GM23338 (cell line): ENCODE data around the gene DMRTB1. TPM values are rescaled to one million over a fixed set of nuclear protein-coding genes. Genes with fewer than 3 reads are reported as not detected.

Experiments used
- ATAC-seq: fragments of 200-7000 bp; cut with Tn5 transposase; 3 replicates; pipeline ENCODE4 v1.9.1; 2020
- DNase-seq: peaks from one replicate; pipeline ENCODE4 v3.0.0-alpha.2; 2015; ENCODE audit warnings: low spot score
- H2AFZ ChIP-seq: fragments of 200-600 bp; sonication (generic); 2 replicates; pipeline ENCODE4 v1.8.0; 2016; ENCODE audit warnings: antibody characterized with exemption, mild to moderate bottlenecking, moderate library complexity
- H3F3A ChIP-seq: fragments of 200-600 bp; sonication (generic); replicated peaks from 2 replicates; pipeline ENCODE4 v1.8.0; 2017; ENCODE audit warnings: antibody characterized with exemption, mixed run types, low read depth
- H3K27ac ChIP-seq: fragments of 200-600 bp; sonication (generic); 2 replicates; pipeline ENCODE4 v1.6.1; 2016; ENCODE audit warnings: low read depth
- H3K27me3 ChIP-seq: fragments of 200-600 bp; sonication (generic); 2 replicates; pipeline ENCODE4 v1.8.0; 2016; ENCODE audit warnings: mild to moderate bottlenecking, mixed run types, moderate library complexity; ENCODE audit not compliant: insufficient read depth
- H3K36me3 ChIP-seq: fragments of 200-600 bp; sonication (generic); 2 replicates; pipeline ENCODE4 v1.8.0; 2016; ENCODE audit warnings: mild to moderate bottlenecking; ENCODE audit not compliant: insufficient read depth
- H3K4me1 ChIP-seq: fragments of 200-600 bp; sonication (generic); 2 replicates; pipeline ENCODE4 v1.8.0; 2016; ENCODE audit warnings: mild to moderate bottlenecking, moderate library complexity; ENCODE audit not compliant: insufficient read depth
- H3K4me2 ChIP-seq: fragments of 200-600 bp; sonication (generic); 2 replicates; pipeline ENCODE4 v1.7.1; 2017; ENCODE audit warnings: mixed run types
- H3K4me3 ChIP-seq: fragments of 200-600 bp; sonication (generic); 2 replicates; pipeline ENCODE4 v1.6.1; 2016; ENCODE audit warnings: mixed run types
- H3K79me2 ChIP-seq: fragments of 200-600 bp; sonication (generic); replicated peaks from 2 replicates; pipeline ENCODE4 v1.8.0; 2017; ENCODE audit warnings: mild to moderate bottlenecking; ENCODE audit not compliant: insufficient read depth
- H3K9me2 ChIP-seq: fragments of 200-600 bp; sonication (generic); 2 replicates; pipeline ENCODE4 v1.8.0; 2017; ENCODE audit not compliant: insufficient read depth
- H4K20me1 ChIP-seq: fragments of 200-600 bp; sonication (generic); replicated peaks from 2 replicates; pipeline ENCODE4 v1.8.0; 2017; ENCODE audit warnings: mild to moderate bottlenecking; ENCODE audit not compliant: insufficient read depth
- H3K27ac Mint-ChIP-seq: 2 replicates; pipeline ENCODE4 v1.8.0; 2020; ENCODE audit warnings: inconsistent platforms, mild to moderate bottlenecking, moderate library complexity, mixed read lengths
- H3K27me3 Mint-ChIP-seq: 3 replicates; pipeline ENCODE4 v1.8.0; 2022; ENCODE audit warnings: low read depth, mild to moderate bottlenecking, moderate library complexity, mixed read lengths, inconsistent platforms; ENCODE audit not compliant: insufficient read depth, poor library complexity
- H3K36me3 Mint-ChIP-seq: 3 replicates; pipeline ENCODE4 v1.8.0; 2021; ENCODE audit warnings: low read depth, mild to moderate bottlenecking, inconsistent platforms, moderate library complexity, mixed read lengths
- H3K4me1 Mint-ChIP-seq: 3 replicates; pipeline ENCODE4 v1.8.0; 2020; ENCODE audit warnings: mild to moderate bottlenecking, inconsistent platforms, mixed read lengths
- H3K4me3 Mint-ChIP-seq: 3 replicates; pipeline ENCODE4 v1.8.0; 2021; ENCODE audit warnings: moderate library complexity, mild to moderate bottlenecking, inconsistent platforms, mixed read lengths
- H3K9me3 Mint-ChIP-seq: 3 replicates; pipeline ENCODE4 v1.8.0; 2020; ENCODE audit warnings: moderate library complexity, mild to moderate bottlenecking, inconsistent platforms, mixed read lengths
- CREB1 ChIP-seq: fragments of 250-450 bp; sonication (Bioruptor Pico); IDR thresholded peaks from 2 replicates; pipeline ENCODE4 v1.5.0; 2020; ENCODE audit warnings: low read depth, mild to moderate bottlenecking, moderate library complexity
- CTCF ChIP-seq, 2 experiments: fragments of 200-600 bp in 1 of 2; sonication (generic) in 1 of 2; conservative IDR thresholded peaks; 2 replicates each; pipeline versions ENCODE4 v1.5.1 to v1.6.1; 2016 to 2017; ENCODE audit warnings: antibody characterized with exemption in 2 of 2, low read depth in 2 of 2, mild to moderate bottlenecking in 2 of 2, moderate library complexity in 1 of 2
- EZH2 ChIP-seq: fragments of 200-600 bp; sonication (generic); IDR thresholded peaks from one replicate; pipeline ENCODE4 v1.8.0; 2017; ENCODE audit warnings: antibody characterized with exemption, mild to moderate bottlenecking, low read depth; ENCODE audit not compliant: unreplicated experiment
- EZH2phosphoT487 ChIP-seq: fragments of 200-600 bp; sonication (generic); IDR thresholded peaks from one replicate; pipeline ENCODE4 v1.8.1; 2018; ENCODE audit warnings: antibody characterized with exemption; ENCODE audit not compliant: unreplicated experiment
- JUNB ChIP-seq: IDR thresholded peaks from one replicate; pipeline ENCODE4 v1.6.1; 2016; ENCODE audit warnings: antibody characterized with exemption; ENCODE audit not compliant: unreplicated experiment
- NANOG ChIP-seq: IDR thresholded peaks from 2 replicates; pipeline ENCODE4 v1.6.1; 2016; ENCODE audit warnings: antibody characterized with exemption, borderline replicate concordance
- POLR2AphosphoS5 ChIP-seq: IDR thresholded peaks from 2 replicates; pipeline ENCODE4 v1.6.1; 2016; ENCODE audit warnings: antibody characterized with exemption, low read depth
- REST ChIP-seq: IDR thresholded peaks from one replicate; pipeline ENCODE4 v1.6.1; 2018; ENCODE audit warnings: antibody characterized with exemption; ENCODE audit not compliant: unreplicated experiment
- STAT1 ChIP-seq: IDR thresholded peaks from one replicate; pipeline ENCODE4 v1.6.1; 2016; ENCODE audit warnings: antibody characterized with exemption; ENCODE audit not compliant: unreplicated experiment
- ZNF114 ChIP-seq: fragments of 250-450 bp; sonication (Bioruptor Pico); IDR thresholded peaks from 2 replicates; pipeline ENCODE4 v1.5.0; 2020; ENCODE audit warnings: mild to moderate bottlenecking, moderate library complexity
- ZNF331 ChIP-seq: fragments of 250-450 bp; sonication (Bioruptor Pico); IDR thresholded peaks from 2 replicates; pipeline ENCODE4 v1.5.0; 2020; ENCODE audit warnings: low read depth, mild to moderate bottlenecking, moderate library complexity
- ZNF462 ChIP-seq: fragments of 250-450 bp; sonication (Bioruptor Pico); IDR thresholded peaks from 2 replicates; pipeline ENCODE4 v1.5.0; 2020; ENCODE audit warnings: mild to moderate bottlenecking, moderate library complexity
- polyA plus RNA-seq: library from polyadenylated mRNA; unstranded; fragments of >200 nt; fragmentation: Nextera tagmentation; extraction: Ambion mirVana; gene quantifications from 2 replicates; pipeline ENCODE4 v1.2.1, GENCODE V29; 2016
- total RNA-seq: library from RNA; depleted of rRNA; stranded (reverse); fragments of >200 nt; shearing (Covaris generic); gene quantifications from 2 replicates; pipeline ENCODE4 v1.2.3, GENCODE V29; 2014
- TF ChIP-seq, protein P1 (sequence below): IDR thresholded peaks from 2 replicates; pipeline ENCODE4 v1.6.1; 2016; ENCODE audit warnings: antibody characterized with exemption

Gene DMRTB1
- total and polyA plus RNA-seq, 2 experiments from 2014 or later: 0.27 to 1.2 TPM

DNA sequence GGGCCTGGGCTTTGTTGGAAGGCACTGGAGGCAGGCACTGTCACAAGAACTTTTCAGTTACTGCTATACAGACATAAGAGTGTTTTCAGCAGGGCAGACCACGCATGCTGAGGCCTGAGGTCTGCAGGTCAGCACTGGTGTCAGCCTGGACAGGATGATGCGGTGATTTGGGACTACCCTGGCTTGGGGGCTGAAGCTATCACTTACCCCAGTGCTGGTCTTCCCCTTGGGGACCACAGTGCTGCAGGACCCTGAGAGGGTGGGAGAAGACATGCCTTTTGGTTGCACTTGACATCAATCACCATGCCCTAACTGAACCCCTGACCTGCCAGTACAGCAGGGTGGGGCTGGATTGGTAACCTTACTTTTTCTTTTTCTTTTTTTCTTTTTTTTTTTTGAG, 9.2 kb downstream of the DMRTB1 start:
- H2AFZ ChIP-seq: no peak overlapping the region

More for the DNA sequence above, 9.2 kb downstream of the DMRTB1 start:
- no peaks in the 10 kb centered on the region; the same call in 2 of the 3 replicates for H3K9me3 Mint-ChIP-seq
- H3F3A ChIP-seq: peaks cover 4% of the 10 kb centered on the region; the same call in 1 of the 2 replicates
- DNase-seq (no peak), ATAC-seq (no peak)
- H3K79me2 ChIP-seq: no peaks in the 10 kb centered on the region
- peaks cover 22% of the 10 kb centered on the region for H3K27me3 Mint-ChIP-seq
- H3K9me2 ChIP-seq: no peaks in the 10 kb centered on the region
- no peaks in the 10 kb centered on the region for H4K20me1 ChIP-seq
- H3K4me1 ChIP-seq: peaks cover 8% of the 10 kb centered on the region
- no peaks in the 10 kb centered on the region for H3K36me3 ChIP-seq
- no peak overlapping the region for H3K27ac Mint-ChIP-seq
- TF ChIP-seq ZNF462 (no peak), POLR2AphosphoS5 (no peak), JUNB (no peak), CREB1 (no peak), CTCF (conservative IDR thresholded peaks at IDR 0.05; ENCODE audit: low read depth in 2 of 2) (no peak), EZH2 (no peak), ZNF114 (CRISPR knock-in tag) (no peak), REST (no peak), EZH2phosphoT487 (no peak), STAT1 (no peak), ZNF331 (no peak), NANOG (no peak)
- TF ChIP-seq, protein P1, sequence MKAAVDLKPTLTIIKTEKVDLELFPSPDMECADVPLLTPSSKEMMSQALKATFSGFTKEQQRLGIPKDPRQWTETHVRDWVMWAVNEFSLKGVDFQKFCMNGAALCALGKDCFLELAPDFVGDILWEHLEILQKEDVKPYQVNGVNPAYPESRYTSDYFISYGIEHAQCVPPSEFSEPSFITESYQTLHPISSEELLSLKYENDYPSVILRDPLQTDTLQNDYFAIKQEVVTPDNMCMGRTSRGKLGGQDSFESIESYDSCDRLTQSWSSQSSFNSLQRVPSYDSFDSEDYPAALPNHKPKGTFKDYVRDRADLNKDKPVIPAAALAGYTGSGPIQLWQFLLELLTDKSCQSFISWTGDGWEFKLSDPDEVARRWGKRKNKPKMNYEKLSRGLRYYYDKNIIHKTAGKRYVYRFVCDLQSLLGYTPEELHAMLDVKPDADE: no peak
- H3K4me3 Mint-ChIP-seq: no peak overlapping the region
- no peak overlapping the region for H3K4me2 ChIP-seq
- H3K4me1 Mint-ChIP-seq: peaks cover 14% of the 10 kb centered on the region
- H3K27ac ChIP-seq: no peak overlapping the region
- no peak overlapping the region for H3K4me3 ChIP-seq
- H3K27me3 ChIP-seq: no peaks in the 10 kb centered on the region
- H3K36me3 Mint-ChIP-seq: no peaks in the 10 kb centered on the region
